GM23338 (cell line): ENCODE measurements around the gene ZNF740. TPM values are rescaled to one million over a fixed set of nuclear protein-coding genes. Genes with fewer than 3 reads are reported as not detected.
A peak's percentile ranks its signal among the peaks of the same experiment; 100 is the strongest.

Experiments used
- ATAC-seq: fragments of 200-7000 bp; cut with Tn5 transposase; 3 replicates; pipeline ENCODE4 v1.9.1; 2020
- DNase-seq: peaks from one replicate; pipeline ENCODE4 v3.0.0-alpha.2; 2015; ENCODE audit warnings: low spot score
- H2AFZ ChIP-seq: fragments of 200-600 bp; sonication (generic); 2 replicates; pipeline ENCODE4 v1.8.0; 2016; ENCODE audit warnings: antibody characterized with exemption, mild to moderate bottlenecking, moderate library complexity
- H3F3A ChIP-seq: fragments of 200-600 bp; sonication (generic); replicated peaks from 2 replicates; pipeline ENCODE4 v1.8.0; 2017; ENCODE audit warnings: antibody characterized with exemption, mixed run types, low read depth
- H3K27ac ChIP-seq: fragments of 200-600 bp; sonication (generic); 2 replicates; pipeline ENCODE4 v1.6.1; 2016; ENCODE audit warnings: low read depth
- H3K27me3 ChIP-seq: fragments of 200-600 bp; sonication (generic); 2 replicates; pipeline ENCODE4 v1.8.0; 2016; ENCODE audit warnings: mild to moderate bottlenecking, mixed run types, moderate library complexity; ENCODE audit not compliant: insufficient read depth
- H3K36me3 ChIP-seq: fragments of 200-600 bp; sonication (generic); 2 replicates; pipeline ENCODE4 v1.8.0; 2016; ENCODE audit warnings: mild to moderate bottlenecking; ENCODE audit not compliant: insufficient read depth
- H3K4me1 ChIP-seq: fragments of 200-600 bp; sonication (generic); 2 replicates; pipeline ENCODE4 v1.8.0; 2016; ENCODE audit warnings: mild to moderate bottlenecking, moderate library complexity; ENCODE audit not compliant: insufficient read depth
- H3K4me2 ChIP-seq: fragments of 200-600 bp; sonication (generic); 2 replicates; pipeline ENCODE4 v1.7.1; 2017; ENCODE audit warnings: mixed run types
- H3K4me3 ChIP-seq: fragments of 200-600 bp; sonication (generic); 2 replicates; pipeline ENCODE4 v1.6.1; 2016; ENCODE audit warnings: mixed run types
- H3K79me2 ChIP-seq: fragments of 200-600 bp; sonication (generic); replicated peaks from 2 replicates; pipeline ENCODE4 v1.8.0; 2017; ENCODE audit warnings: mild to moderate bottlenecking; ENCODE audit not compliant: insufficient read depth
- H3K9me2 ChIP-seq: fragments of 200-600 bp; sonication (generic); 2 replicates; pipeline ENCODE4 v1.8.0; 2017; ENCODE audit not compliant: insufficient read depth
- H4K20me1 ChIP-seq: fragments of 200-600 bp; sonication (generic); replicated peaks from 2 replicates; pipeline ENCODE4 v1.8.0; 2017; ENCODE audit warnings: mild to moderate bottlenecking; ENCODE audit not compliant: insufficient read depth
- H3K27ac Mint-ChIP-seq: 2 replicates; pipeline ENCODE4 v1.8.0; 2020; ENCODE audit warnings: inconsistent platforms, mild to moderate bottlenecking, moderate library complexity, mixed read lengths
- H3K27me3 Mint-ChIP-seq: 3 replicates; pipeline ENCODE4 v1.8.0; 2022; ENCODE audit warnings: low read depth, mild to moderate bottlenecking, moderate library complexity, mixed read lengths, inconsistent platforms; ENCODE audit not compliant: insufficient read depth, poor library complexity
- H3K36me3 Mint-ChIP-seq: 3 replicates; pipeline ENCODE4 v1.8.0; 2021; ENCODE audit warnings: low read depth, mild to moderate bottlenecking, inconsistent platforms, moderate library complexity, mixed read lengths
- H3K4me1 Mint-ChIP-seq: 3 replicates; pipeline ENCODE4 v1.8.0; 2020; ENCODE audit warnings: mild to moderate bottlenecking, inconsistent platforms, mixed read lengths
- H3K4me3 Mint-ChIP-seq: 3 replicates; pipeline ENCODE4 v1.8.0; 2021; ENCODE audit warnings: moderate library complexity, mild to moderate bottlenecking, inconsistent platforms, mixed read lengths
- H3K9me3 Mint-ChIP-seq: 3 replicates; pipeline ENCODE4 v1.8.0; 2020; ENCODE audit warnings: moderate library complexity, mild to moderate bottlenecking, inconsistent platforms, mixed read lengths
- CREB1 ChIP-seq: fragments of 250-450 bp; sonication (Bioruptor Pico); IDR thresholded peaks from 2 replicates; pipeline ENCODE4 v1.5.0; 2020; ENCODE audit warnings: low read depth, mild to moderate bottlenecking, moderate library complexity
- CTCF ChIP-seq, 2 experiments: fragments of 200-600 bp in 1 of 2; sonication (generic) in 1 of 2; conservative IDR thresholded peaks; 2 replicates each; pipeline versions ENCODE4 v1.5.1 to v1.6.1; 2016 to 2017; ENCODE audit warnings: antibody characterized with exemption in 2 of 2, low read depth in 2 of 2, mild to moderate bottlenecking in 2 of 2, moderate library complexity in 1 of 2
- ETS1 ChIP-seq: IDR thresholded peaks from 2 replicates; pipeline ENCODE4 v1.6.1; 2016; ENCODE audit warnings: antibody characterized with exemption
- EZH2phosphoT487 ChIP-seq: fragments of 200-600 bp; sonication (generic); IDR thresholded peaks from one replicate; pipeline ENCODE4 v1.8.1; 2018; ENCODE audit warnings: antibody characterized with exemption; ENCODE audit not compliant: unreplicated experiment
- NANOG ChIP-seq: IDR thresholded peaks from 2 replicates; pipeline ENCODE4 v1.6.1; 2016; ENCODE audit warnings: antibody characterized with exemption, borderline replicate concordance
- POLR2AphosphoS5 ChIP-seq: IDR thresholded peaks from 2 replicates; pipeline ENCODE4 v1.6.1; 2016; ENCODE audit warnings: antibody characterized with exemption, low read depth
- REST ChIP-seq: IDR thresholded peaks from one replicate; pipeline ENCODE4 v1.6.1; 2018; ENCODE audit warnings: antibody characterized with exemption; ENCODE audit not compliant: unreplicated experiment
- ZNF114 ChIP-seq: fragments of 250-450 bp; sonication (Bioruptor Pico); IDR thresholded peaks from 2 replicates; pipeline ENCODE4 v1.5.0; 2020; ENCODE audit warnings: mild to moderate bottlenecking, moderate library complexity
- ZNF331 ChIP-seq: fragments of 250-450 bp; sonication (Bioruptor Pico); IDR thresholded peaks from 2 replicates; pipeline ENCODE4 v1.5.0; 2020; ENCODE audit warnings: low read depth, mild to moderate bottlenecking, moderate library complexity
- ZNF462 ChIP-seq: fragments of 250-450 bp; sonication (Bioruptor Pico); IDR thresholded peaks from 2 replicates; pipeline ENCODE4 v1.5.0; 2020; ENCODE audit warnings: mild to moderate bottlenecking, moderate library complexity
- polyA plus RNA-seq: library from polyadenylated mRNA; unstranded; fragments of >200 nt; fragmentation: Nextera tagmentation; extraction: Ambion mirVana; gene quantifications from 2 replicates; pipeline ENCODE4 v1.2.1, GENCODE V29; 2016
- total RNA-seq: library from RNA; depleted of rRNA; stranded (reverse); fragments of >200 nt; shearing (Covaris generic); gene quantifications from 2 replicates; pipeline ENCODE4 v1.2.3, GENCODE V29; 2014

Gene ZNF740
- total and polyA plus RNA-seq, 2 experiments from 2014 or later: 2.6 to 13.0 TPM

GRCh38 chr12:53208435-53208834, 27.9 kb downstream of the ZNF740 start (continued):
- TF ChIP-seq ZNF462: no peak

GRCh38 chr12:53208877-53209463, 28.4 kb downstream of the ZNF740 start:
- H2AFZ ChIP-seq: no peak overlapping the region
- H3K9me2 ChIP-seq: no peaks in the 10 kb centered on the region
- peaks cover 20% of the 10 kb centered on the region for H3K36me3 ChIP-seq
- peaks cover 19% of the 10 kb centered on the region for H3F3A ChIP-seq
- H3K27ac ChIP-seq: no peak overlapping the region
- DNase-seq (peak; percentile 28), ATAC-seq (no peak; the same call in 1 of the 3 replicates)
- Mint-ChIP-seq H3K27me3 (peaks cover 26% of the 10 kb centered on the region), H3K9me3 (no peaks in the 10 kb centered on the region), H3K4me3 (no peak overlapping the region), H3K4me1 (peaks cover 28% of the 10 kb centered on the region), H3K36me3 (peaks cover 45% of the 10 kb centered on the region), H3K27ac (no peak overlapping the region)
- no peak overlapping the region for H3K4me3 ChIP-seq
- H3K79me2 ChIP-seq: no peaks in the 10 kb centered on the region; the same call in 1 of the 2 replicates
- H4K20me1 ChIP-seq: peaks cover 13% of the 10 kb centered on the region
- no peak overlapping the region for H3K4me2 ChIP-seq
- 0 out of 2 replicates have a peak, but pooled peaks cover 3% of the 10 kb centered on the region for H3K27me3 ChIP-seq
- peaks cover 7% of the 10 kb centered on the region for H3K4me1 ChIP-seq
- TF ChIP-seq ZNF114 (CRISPR knock-in tag) (no peak), ZNF331 (no peak), NANOG (no peak), CREB1 (no peak), EZH2phosphoT487 (no peak), ETS1 (no peak), POLR2AphosphoS5 (no peak), CTCF (conservative IDR thresholded peaks at IDR 0.05; ENCODE audit: low read depth in 2 of 2) (no peak), REST (no peak)
